Endothelial cell of umbilical vein (primary cell): ENCODE measurements around the gene SLC43A1. TPM values are rescaled to one million over a fixed set of nuclear protein-coding genes. Genes with fewer than 3 reads are reported as not detected.

ENCODE experiments used
- BruUV-seq: library from RNA; stranded (reverse); fragments of 400-500 nt; replicated peaks from 2 replicates; lab custom pipeline; 2021; lab: Mats Ljungman, UMichigan
- CTCF ChIA-PET: fragments of 300-600, 350-600 bp; sonication (Branson Sonifier 250); formaldehyde crosslinking; loops from one replicate; lab custom pipeline; 2021; ENCODE audit warnings: antibody characterized with exemption, inconsistent platforms; lab: Charles Lee
- POLR2A ChIA-PET: fragments of 300-600, 350-600 bp; sonication (Branson Sonifier 250); formaldehyde crosslinking; loops from one replicate; lab custom pipeline; 2021; ENCODE audit warnings: antibody characterized with exemption, inconsistent platforms; lab: Charles Lee
- DNase-seq: peaks from one replicate; pipeline ENCODE4 v3.0.0-alpha.2; 2011; ENCODE audit warnings: low read depth, low spot score
- FAIRE-seq: peaks from 2 replicates; lab custom pipeline; 2011; peaks lifted over from hg19 to GRCh38; lab: Jason Lieb, UNC
- H2AFZ ChIP-seq: 2 replicates; pipeline ENCODE4 v1.6.0; 2012; ENCODE audit warnings: low read depth, low read length, control low read depth, inconsistent platforms
- H3K27ac ChIP-seq: 2 replicates; pipeline ENCODE4 v1.5.1; 2011; ENCODE audit warnings: low read depth, mild to moderate bottlenecking, control low read depth, low read length, moderate library complexity; ENCODE audit not compliant: insufficient read depth
- H3K27me3 ChIP-seq, 2 experiments: 2 replicates each; pipeline versions ENCODE4 v1.6.0 to v1.6.1; 2011; ENCODE audit warnings: low read length in 2 of 2, mixed read lengths in 1 of 2; ENCODE audit not compliant: control insufficient read depth in 2 of 2, insufficient read depth in 2 of 2
- H3K36me3 ChIP-seq, 2 experiments: 2 replicates in 1 of 2; 3 replicates in 1 of 2; pipeline ENCODE4 v1.5.1; 2011; ENCODE audit warnings: low read length in 2 of 2, mild to moderate bottlenecking in 1 of 2, moderate library complexity in 1 of 2; ENCODE audit not compliant: control insufficient read depth in 2 of 2, insufficient read depth in 2 of 2; ENCODE audit errors: extremely low read depth in 1 of 2
- H3K4me1 ChIP-seq: 3 replicates; pipeline ENCODE4 v1.5.1; 2011; ENCODE audit warnings: mild to moderate bottlenecking, low read length; ENCODE audit not compliant: control insufficient read depth, insufficient read depth; ENCODE audit errors: extremely low read depth
- H3K4me2 ChIP-seq: 2 replicates; pipeline ENCODE4 v1.6.1; 2011; ENCODE audit warnings: low read length, control low read depth, mixed read lengths; ENCODE audit not compliant: insufficient read depth
- H3K4me3 ChIP-seq, 3 experiments: fragments of 200-600 bp in 1 of 3; sonication (generic), shearing (Covaris generic) in 1 of 3; replicated peaks in 1 of 3; 2 replicates each; pipeline ENCODE4 v1.5.1; 2011 to 2016; ENCODE audit warnings: control low read depth in 3 of 3, low read length in 3 of 3, mild to moderate bottlenecking in 2 of 3, inconsistent platforms in 1 of 3, low read depth in 1 of 3, moderate library complexity in 1 of 3; ENCODE audit not compliant: insufficient read depth in 1 of 3
- H3K79me2 ChIP-seq: 2 replicates; pipeline ENCODE4 v1.6.0; 2012; ENCODE audit warnings: low read length, inconsistent platforms; ENCODE audit not compliant: control insufficient read depth, insufficient read depth
- H3K9ac ChIP-seq: replicated peaks from 2 replicates; pipeline ENCODE3; 2011; ENCODE audit warnings: low read length, control low read depth; ENCODE audit not compliant: insufficient read depth; ENCODE audit errors: extremely low read depth
- H3K9me1 ChIP-seq: replicated peaks from 3 replicates; pipeline ENCODE4 v1.6.0; 2011; ENCODE audit warnings: mild to moderate bottlenecking, low read length; ENCODE audit not compliant: control insufficient read depth, insufficient read depth; ENCODE audit errors: extremely low read depth
- H3K9me3 ChIP-seq: replicated peaks from 2 replicates; pipeline ENCODE4 v1.5.1; 2012; ENCODE audit warnings: low read length, inconsistent platforms; ENCODE audit not compliant: control insufficient read depth, insufficient read depth
- H4K20me1 ChIP-seq: replicated peaks from 2 replicates; pipeline ENCODE3; 2011; ENCODE audit warnings: mild to moderate bottlenecking, low read length; ENCODE audit not compliant: control insufficient read depth, insufficient read depth; ENCODE audit errors: extremely low read depth
- FOS ChIP-seq: IDR thresholded peaks from 2 replicates; pipeline ENCODE4 v1.6.1; 2011; ENCODE audit warnings: mild to moderate bottlenecking, low read length, moderate library complexity, borderline replicate concordance; ENCODE audit not compliant: insufficient read depth
- GATA2 ChIP-seq: IDR thresholded peaks from 2 replicates; pipeline ENCODE4 v1.7.0; 2011; ENCODE audit warnings: low read depth, mild to moderate bottlenecking, moderate library complexity, mixed read lengths, low read length; ENCODE audit not compliant: insufficient read length, insufficient read depth
- JUN ChIP-seq: IDR thresholded peaks from 2 replicates; pipeline ENCODE4 v1.6.1; 2011; ENCODE audit warnings: borderline replicate concordance, low read depth; ENCODE audit not compliant: insufficient read length, insufficient read depth
- MAX ChIP-seq: IDR thresholded peaks from 2 replicates; pipeline ENCODE4 v1.6.1; 2011; ENCODE audit not compliant: insufficient read depth, insufficient read length
- POLR2A ChIP-seq: IDR thresholded peaks from 2 replicates; pipeline ENCODE4 v1.6.1; 2012; ENCODE audit warnings: low read depth, mild to moderate bottlenecking, control low read depth, low read length
- POLR2AphosphoS5 ChIP-seq: IDR thresholded peaks from 2 replicates; pipeline ENCODE4 v1.6.1; 2012; ENCODE audit warnings: low read depth, mild to moderate bottlenecking, control low read depth, low read length, moderate library complexity; ENCODE audit not compliant: insufficient read depth
- dilution Hi-C: fragments of 300-500 bp; cut with MboI; formaldehyde crosslinking; loops from one replicate; pipeline ENCODE4 v1.15.0; 2019; ENCODE audit warnings: low sequenced_read_pairs; ENCODE audit not compliant: extremely low pct_ligation_motif_present
- intact Hi-C: fragments of 100-400 bp; cut with micrococcal nuclease; formaldehyde crosslinking; loops from one replicate; pipeline ENCODE4 v1.10.0; 2022
- polyA plus RNA-seq, 4 experiments: library from polyadenylated mRNA; depleted of rRNA in 3 of 4; stranded (reverse) in 3 of 4; unstranded in 1 of 4; fragments of >200 nt; gene quantifications; 2 replicates each; pipeline versions ENCODE4 v1.2.1 to v1.2.3, GENCODE V29; 2011 to 2012; ENCODE audit warnings: missing spikeins in 1 of 4
- total RNA-seq: library from RNA; stranded (reverse); gene quantifications from 2 replicates; pipeline ENCODE4 v1.2.3, GENCODE V29; 2021
- TF ChIP-seq, protein P1 (sequence below), 2 donors: IDR thresholded peaks; 1 replicate in 1 of 2; 2 replicates in 1 of 2; pipeline ENCODE4 v1.5.1; 2011; ENCODE audit warnings: low read length in 2 of 2, mild to moderate bottlenecking in 2 of 2, moderate library complexity in 2 of 2, control low read depth in 1 of 2, inconsistent platforms in 1 of 2, low read depth in 1 of 2; ENCODE audit not compliant: insufficient read depth in 1 of 2; ENCODE audit errors: extremely low read depth in 1 of 2

Gene SLC43A1
- total and polyA plus RNA-seq, 2 donors (not counting 3 experiments of a cell fraction or from before 2014, with no cell fraction given), result 13.7 to 19.5 TPM

DNA sequence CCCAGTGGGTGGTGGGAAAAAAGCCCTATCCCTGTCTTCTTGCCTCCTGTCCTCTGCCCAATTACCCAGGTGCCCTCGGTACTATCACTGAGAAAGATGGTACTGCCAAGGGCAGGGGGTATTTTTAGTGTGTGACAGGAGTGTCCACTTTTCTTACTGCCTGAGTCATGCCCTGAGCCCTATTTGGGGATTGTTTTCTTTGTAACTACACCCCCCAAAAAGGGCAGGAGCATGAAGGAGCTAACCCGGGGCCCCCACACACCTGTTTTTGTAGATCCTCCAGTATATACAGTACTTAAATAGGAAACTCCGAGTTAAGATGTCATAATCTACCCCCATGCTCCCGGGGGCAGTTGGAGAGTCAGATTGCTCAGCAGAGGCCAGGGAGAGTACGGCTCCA lies 25.7 kb upstream of the SLC43A1 start:
- Histone ChIP-seq H3K9me3 (no peaks in the 10 kb centered on the region), H3K9me1 (no peaks in the 10 kb centered on the region), H3K27ac (no peak overlapping the region), H3K4me2 (no peak overlapping the region), H3K36me3 (no peaks in the 10 kb centered on the region), H4K20me1 (no peaks in the 10 kb centered on the region), H3K4me3 (no peak overlapping the region), H3K9ac (no peak overlapping the region), H3K79me2 (no peaks in the 10 kb centered on the region), H3K4me1 (no peaks in the 10 kb centered on the region), H2AFZ (no peak overlapping the region), H3K27me3 (peaks cover 0 to 4% of the 10 kb centered on the region in 2 experiments)
- TF ChIP-seq POLR2AphosphoS5 (no peak), MAX (no peak), JUN (no peak), GATA2 (no peak), FOS (no peak), POLR2A (no peak)
- TF ChIP-seq, protein P1, sequence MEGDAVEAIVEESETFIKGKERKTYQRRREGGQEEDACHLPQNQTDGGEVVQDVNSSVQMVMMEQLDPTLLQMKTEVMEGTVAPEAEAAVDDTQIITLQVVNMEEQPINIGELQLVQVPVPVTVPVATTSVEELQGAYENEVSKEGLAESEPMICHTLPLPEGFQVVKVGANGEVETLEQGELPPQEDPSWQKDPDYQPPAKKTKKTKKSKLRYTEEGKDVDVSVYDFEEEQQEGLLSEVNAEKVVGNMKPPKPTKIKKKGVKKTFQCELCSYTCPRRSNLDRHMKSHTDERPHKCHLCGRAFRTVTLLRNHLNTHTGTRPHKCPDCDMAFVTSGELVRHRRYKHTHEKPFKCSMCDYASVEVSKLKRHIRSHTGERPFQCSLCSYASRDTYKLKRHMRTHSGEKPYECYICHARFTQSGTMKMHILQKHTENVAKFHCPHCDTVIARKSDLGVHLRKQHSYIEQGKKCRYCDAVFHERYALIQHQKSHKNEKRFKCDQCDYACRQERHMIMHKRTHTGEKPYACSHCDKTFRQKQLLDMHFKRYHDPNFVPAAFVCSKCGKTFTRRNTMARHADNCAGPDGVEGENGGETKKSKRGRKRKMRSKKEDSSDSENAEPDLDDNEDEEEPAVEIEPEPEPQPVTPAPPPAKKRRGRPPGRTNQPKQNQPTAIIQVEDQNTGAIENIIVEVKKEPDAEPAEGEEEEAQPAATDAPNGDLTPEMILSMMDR (IDR thresholded peaks at IDR 0.05; ENCODE audit: extremely low read depth in 1 of 2, insufficient read depth in 1 of 2, low read depth in 1 of 2, low read length in 2 of 2), result no peak
- dilution Hi-C loops, result no loop called here
- no peak for FAIRE-seq
- no peak for DNase-seq
- ChIA-PET POLR2A (no interaction called here), CTCF (interaction anchor here (1.2 kb wide), 1 partner anchor 103 kb away, joined by 6 read pairs; no protein-coding TSS in a partner anchor)
- no TSS peak for BruUV-seq
- intact Hi-C loops, result no loop called here
